NOMO-1 (cell line): ENCODE results near the gene MRPL40.
"Not testable (repeated sequence)": the region's sequence is repeated elsewhere in the genome, so short reads cannot be mapped to it uniquely, and the experiment has no call there.

Experiments used
- DNase-seq, 2 experiments: peaks; one replicate each; lab custom pipeline; 2025; ENCODE audit not compliant: unreplicated experiment in 2 of 2; lab: John Stamatoyannopoulos, UW

Gene MRPL40

DNA sequence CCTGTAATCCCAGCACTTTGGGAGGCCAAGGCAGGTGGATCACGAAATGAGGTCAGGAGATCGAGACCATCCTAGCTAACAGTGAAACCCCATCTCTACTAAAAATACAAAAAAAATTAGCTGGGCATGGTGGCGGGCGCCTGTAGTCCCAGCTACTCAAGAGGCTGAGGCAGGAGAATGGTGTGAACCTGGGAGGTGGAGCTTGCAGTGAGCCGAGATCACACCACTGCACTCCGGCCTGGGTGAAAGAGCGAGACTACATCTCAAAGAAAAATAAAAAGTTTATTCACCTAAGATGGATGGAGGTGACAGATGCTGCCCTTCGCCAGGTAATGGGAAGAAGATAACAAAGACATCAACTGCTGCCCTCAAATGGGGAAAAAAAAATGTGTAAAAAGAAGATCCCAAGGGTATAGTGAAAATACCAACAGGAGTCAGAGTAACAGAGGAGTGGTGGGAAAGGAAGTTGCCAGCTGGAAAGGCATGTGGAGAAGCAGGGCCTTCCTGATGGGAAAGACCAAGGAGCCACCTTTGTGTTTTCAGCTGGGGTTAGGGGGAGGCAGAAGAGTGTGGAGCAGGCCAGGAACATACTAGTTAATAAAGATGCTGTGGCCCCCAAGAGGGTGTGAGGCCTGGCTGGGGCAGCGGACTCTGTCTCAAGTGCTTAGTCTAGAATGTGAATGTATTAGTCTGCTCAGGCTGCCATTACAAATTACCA, 4.3 kb downstream of the MRPL40 start:
- DNase-seq, result not testable (repeated sequence)

- no peak for DNase-seq
Measured at GRCh38 chr22:19438298-19438697, 6.0 kb downstream of the MRPL40 start.

DNA sequence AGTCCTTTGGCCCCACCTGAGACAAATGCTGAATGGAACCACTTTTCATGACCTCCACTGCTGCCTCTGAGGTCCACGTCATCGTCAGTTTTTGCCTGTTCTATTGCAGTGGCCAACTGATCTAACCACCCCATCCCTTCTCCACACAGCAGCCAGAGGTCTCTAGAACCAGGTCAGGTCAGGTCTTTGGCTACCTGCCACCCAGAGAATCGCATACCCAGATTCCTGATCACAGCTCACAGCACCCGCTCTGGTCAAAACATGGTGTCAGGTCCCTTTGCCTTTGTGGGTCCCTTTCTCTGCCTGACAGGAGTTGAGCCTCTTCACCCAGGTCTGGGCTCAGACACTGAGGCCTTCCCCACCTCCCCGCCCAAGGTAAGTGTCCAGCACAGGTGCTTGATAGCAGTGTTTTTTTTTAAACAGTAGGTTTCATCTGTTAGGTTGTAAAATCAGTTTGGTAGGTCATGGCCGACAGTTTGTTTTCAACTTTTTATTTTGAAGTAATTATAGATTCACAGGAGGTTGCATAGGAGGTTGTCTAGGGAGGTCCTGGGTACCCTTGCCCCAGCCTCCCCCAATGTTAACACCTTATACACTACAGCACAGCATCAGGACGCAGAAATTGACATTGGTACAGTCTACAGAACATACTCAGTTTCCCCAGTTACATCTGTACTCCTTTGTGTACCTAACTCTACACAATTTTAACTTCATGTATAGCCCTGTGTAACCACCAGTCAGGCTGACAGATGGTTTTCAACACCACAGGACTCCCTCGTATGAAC, 8.3 kb downstream of the MRPL40 start:
- DNase-seq, result no peak

GRCh38 chr22:19442166-19442565, 9.8 kb downstream of the MRPL40 start:
- no peak for DNase-seq

GRCh38 chr22:19443544-19444211, 11.3 kb downstream of the MRPL40 start:
- DNase-seq, result no peak

GRCh38 chr22:19445279-19445982, 13.1 kb downstream of the MRPL40 start:
- DNase-seq, result not testable (repeated sequence)

DNA sequence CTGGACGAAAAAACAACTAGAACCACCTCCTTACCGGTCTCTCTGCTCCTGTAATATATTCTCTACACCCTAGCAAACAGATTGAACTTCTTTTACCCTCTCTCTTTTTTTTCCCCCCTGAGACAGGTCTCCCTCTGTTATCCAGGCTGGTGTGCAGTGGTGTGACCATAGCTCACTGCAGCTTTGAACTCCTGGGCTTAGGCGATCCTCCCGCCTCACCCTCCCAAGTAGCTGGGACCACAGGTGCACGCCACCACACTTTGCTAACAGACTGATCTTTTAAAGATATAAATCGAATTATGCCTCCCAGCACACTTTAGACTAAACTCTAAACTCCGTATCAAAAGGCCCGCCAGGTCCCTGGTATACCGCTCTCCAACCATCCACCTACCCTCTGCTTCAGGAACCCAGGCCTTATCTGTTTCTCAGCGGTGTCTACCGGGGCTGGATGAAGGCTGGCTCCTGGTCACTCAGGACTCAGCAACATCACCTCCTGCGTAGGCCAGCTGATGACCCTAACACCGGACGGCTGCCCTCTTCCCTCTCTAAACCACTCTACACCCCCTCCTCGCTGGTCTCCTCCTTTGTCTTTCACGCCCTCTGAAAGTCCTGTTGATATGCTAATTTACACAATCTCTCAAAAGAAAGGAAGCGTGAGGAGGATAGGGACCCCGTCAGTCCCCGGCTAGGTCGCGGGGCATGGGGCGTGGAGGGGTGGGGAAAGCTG, 14.4 kb downstream of the MRPL40 start:
- no peak for DNase-seq

DNA sequence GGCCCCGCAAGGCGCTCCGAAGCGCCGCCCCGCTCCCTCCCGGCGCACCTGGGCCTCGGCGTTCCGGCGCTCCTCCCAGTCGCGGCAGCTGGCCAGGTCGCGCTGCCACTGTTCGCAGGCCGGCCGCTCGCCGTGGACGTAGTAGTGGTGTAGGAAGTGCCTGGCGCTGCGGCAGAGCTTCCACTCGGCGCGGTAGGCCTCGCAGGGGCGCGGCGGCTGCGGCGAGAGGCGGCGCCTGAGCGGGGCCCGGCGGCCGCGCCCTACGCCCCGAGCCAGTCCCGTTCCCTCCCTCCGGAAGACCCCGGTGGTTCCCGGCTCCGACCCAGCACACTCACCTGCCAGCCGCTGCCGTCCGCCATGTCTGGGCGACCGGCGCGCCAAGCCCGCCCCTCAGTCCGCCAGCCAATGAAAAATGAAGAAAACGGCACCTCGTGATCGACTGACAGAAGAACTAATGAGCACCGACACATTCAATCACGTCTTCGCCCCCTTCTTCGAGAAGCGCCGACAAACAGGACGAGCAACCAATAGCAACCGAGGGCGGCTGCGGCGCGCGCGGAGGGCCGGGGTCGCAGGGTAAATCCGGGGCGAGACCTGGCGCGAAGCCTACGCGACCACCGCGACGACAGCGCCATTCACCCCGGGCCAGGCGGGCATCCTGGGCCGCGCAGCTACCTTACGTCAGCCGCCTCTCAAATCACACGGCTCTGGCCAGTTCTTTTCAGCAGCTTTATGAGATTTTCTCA, 15.2 kb downstream of the MRPL40 start, which contains the start of gene C22orf39:
Gene C22orf39 (minus strand): TSS at position 382 of the 746 bp plus-strand sequence. CDS start 23 bp downstream, at position 359.
- DNase-seq, result peak; percentile 92

DNA sequence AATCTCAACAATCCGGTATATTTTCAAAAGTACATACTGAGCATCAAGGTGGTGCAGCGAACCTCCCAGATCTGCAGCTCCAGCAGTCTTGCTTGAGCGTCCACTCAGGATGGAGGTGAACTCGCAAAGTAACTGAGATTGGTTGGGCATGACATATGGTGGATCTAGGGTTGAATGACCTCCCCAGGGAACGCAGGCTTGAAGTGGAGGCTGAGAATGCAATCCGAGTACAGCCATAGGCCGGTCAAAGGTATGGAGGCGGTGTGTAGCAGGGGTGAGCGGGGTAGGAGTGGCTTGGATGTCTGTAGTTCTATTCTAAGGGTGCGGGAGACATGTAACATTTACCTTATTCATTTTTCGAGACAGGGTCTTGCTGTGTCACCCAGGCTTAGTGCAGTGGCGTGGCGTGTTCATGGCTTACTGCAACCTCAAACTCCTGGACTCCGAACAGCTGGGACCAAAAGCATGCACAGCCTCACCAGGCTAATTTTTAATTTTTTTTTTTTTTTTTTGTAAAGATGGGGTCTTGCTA, 15.8 kb downstream of the MRPL40 start:
- DNase-seq, result no peak

DNA sequence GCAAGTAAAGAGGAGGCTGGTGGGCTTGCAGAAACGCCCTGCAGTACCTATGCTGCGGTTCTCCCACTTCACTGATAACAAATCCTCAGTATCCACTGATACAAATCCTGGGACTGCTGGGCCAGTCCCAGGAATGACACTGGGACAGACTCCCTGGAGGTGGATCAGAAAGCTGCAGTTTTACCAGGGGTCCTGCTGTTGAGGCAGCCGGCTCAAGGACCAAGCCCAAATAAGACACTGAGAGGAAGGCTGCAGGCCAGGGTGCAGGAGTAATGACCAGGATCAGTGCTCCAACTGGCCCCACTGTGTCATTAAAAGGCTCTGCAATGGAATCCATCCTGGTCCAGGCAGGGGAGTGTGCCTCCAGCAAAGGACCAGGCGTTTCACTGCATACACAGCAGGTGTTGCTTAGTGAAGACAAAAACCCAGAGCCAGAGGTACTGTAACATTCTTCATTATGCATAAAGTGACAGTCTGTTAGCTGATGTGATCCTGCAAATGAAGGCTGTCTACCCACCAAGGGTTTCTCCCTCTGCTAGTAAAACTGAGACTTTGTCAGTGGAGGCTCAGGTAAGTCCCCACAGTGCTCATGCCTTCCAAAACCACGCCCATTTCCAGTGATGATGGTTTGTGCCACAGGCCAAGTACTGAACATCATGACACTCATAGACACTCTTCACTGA, 16.5 kb downstream of the MRPL40 start:
- DNase-seq, result no peak

- no peak for DNase-seq
Measured at GRCh38 chr22:19449422-19449767, 17.1 kb downstream of the MRPL40 start.

DNA sequence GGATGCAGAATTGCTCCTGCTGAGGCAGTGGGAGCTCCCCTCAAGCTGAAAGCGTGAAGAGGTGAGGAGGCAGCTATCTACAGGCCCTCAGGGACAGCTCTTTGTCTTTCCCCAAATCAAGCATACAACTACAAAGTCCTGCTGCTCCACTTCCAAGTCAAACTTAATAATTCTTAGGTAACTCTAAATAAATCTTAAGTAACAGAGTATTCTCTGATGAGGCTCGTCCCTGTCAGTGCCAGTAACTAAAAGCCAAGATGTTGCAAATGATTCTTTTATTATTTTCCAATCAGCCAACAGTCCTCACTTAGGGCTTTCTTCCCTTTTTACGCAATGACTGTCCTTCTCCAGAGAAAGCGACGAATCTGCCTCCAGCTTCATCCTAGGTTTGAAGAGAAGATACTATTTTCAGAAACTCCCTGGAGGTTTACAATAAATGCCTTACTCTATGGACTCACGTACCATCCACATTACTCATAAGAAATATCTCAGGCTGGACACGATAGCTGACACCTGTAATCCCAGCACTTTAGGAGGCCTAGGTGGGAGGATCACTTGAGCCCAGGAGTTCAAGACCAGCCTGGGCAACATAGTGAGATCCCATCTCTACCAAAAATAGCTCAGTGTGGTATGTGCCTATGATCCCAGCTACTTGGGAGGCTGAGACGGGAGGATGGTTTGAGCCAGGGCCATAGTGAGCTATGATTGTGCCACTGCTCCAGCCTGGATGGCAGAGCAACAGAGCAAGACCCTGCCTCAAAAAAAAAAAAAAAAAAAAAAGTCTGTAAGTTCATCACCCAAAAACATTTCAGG, 18.2 kb downstream of the MRPL40 start:
- no peak for DNase-seq

GRCh38 chr22:19451570-19451969, 19.2 kb downstream of the MRPL40 start:
- DNase-seq, result no peak

GRCh38 chr22:19453718-19454117, 21.4 kb downstream of the MRPL40 start:
- DNase-seq, result no peak

GRCh38 chr22:19454156-19454555, 21.8 kb downstream of the MRPL40 start:
- DNase-seq, result no peak

DNA sequence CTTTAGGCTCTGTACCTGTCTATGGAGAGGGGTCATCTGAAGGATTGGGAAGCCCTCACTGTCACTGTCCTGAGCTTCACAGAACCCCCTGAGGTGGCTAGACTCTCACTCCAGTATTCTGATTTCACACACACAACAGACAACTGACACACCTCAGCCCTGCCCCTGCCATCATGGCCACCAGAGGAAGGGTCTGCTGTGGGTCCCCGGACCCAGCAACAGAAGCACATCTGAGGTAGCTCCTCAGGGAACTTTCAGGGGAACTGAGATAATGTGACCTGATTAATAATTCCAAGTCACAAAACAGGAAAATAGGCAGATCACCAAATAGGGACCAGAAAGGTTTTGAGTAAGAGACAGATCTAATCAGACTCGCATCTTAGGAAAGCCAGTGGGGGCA, 22.7 kb downstream of the MRPL40 start:
- no peak for DNase-seq

GRCh38 chr22:19455585-19456370, 23.4 kb downstream of the MRPL40 start:
- no peak for DNase-seq
